MG63 (cell line): ENCODE data around the gene PTPN3. TPM values are rescaled to one million over a fixed set of nuclear protein-coding genes. Genes with fewer than 3 reads are reported as not detected.
"Not testable (repeated sequence)": the region's sequence is repeated elsewhere in the genome, so short reads cannot be mapped to it uniquely, and the experiment has no call there.

Experiments
- DNase-seq: peaks from one replicate; pipeline ENCODE4 v3.0.0-alpha.2; 2020
- H3K27me3 ChIP-seq: fragments of 250-450 bp; sonication (Bioruptor Pico); 2 replicates; pipeline ENCODE4 v1.5.1; 2020; ENCODE audit warnings: mild to moderate bottlenecking, moderate library complexity
- H3K36me3 ChIP-seq: fragments of 250-450 bp; sonication (Bioruptor Pico); 2 replicates; pipeline ENCODE4 v1.5.1; 2020; ENCODE audit warnings: mild to moderate bottlenecking, moderate library complexity
- H3K4me3 ChIP-seq: fragments of 250-450 bp; sonication (Bioruptor Pico); 2 replicates; pipeline ENCODE4 v1.5.1; 2020; ENCODE audit warnings: mild to moderate bottlenecking, moderate library complexity
- H3K9me3 ChIP-seq: fragments of 250-450 bp; sonication (Bioruptor Pico); 2 replicates; pipeline ENCODE4 v1.5.1; 2020; ENCODE audit warnings: mild to moderate bottlenecking, moderate library complexity
- total RNA-seq: library from RNA; depleted of rRNA; stranded (reverse); fragments of >200 nt; shearing (Covaris generic); gene quantifications from 2 replicates; pipeline ENCODE4 v1.2.3, GENCODE V29; 2014; ENCODE audit warnings: low replicate concordance

PTPN3 gene
- total RNA-seq, 1 experiment from 2014 or later, result 1.7 TPM

- Histone ChIP-seq H3K4me3 (no peak overlapping the region), H3K36me3 (no peaks in the 10 kb centered on the region), H3K9me3 (no peaks in the 10 kb centered on the region), H3K27me3 (no peaks in the 10 kb centered on the region)
- no peak for DNase-seq
Measured at GRCh38 chr9:109512170-109512756, 14.2 kb upstream of the PTPN3 start.

- Histone ChIP-seq H3K4me3 (no peak overlapping the region), H3K9me3 (no peaks in the 10 kb centered on the region), H3K36me3 (no peaks in the 10 kb centered on the region), H3K27me3 (no peaks in the 10 kb centered on the region)
- no peak for DNase-seq
Measured at GRCh38 chr9:109510506-109510905, 12.4 kb upstream of the PTPN3 start.

GRCh38 chr9:109510042-109510441, 11.9 kb upstream of the PTPN3 start:
- not testable (repeated sequence) for H3K4me3 ChIP-seq, H3K27me3 ChIP-seq, H3K36me3 ChIP-seq, H3K9me3 ChIP-seq, DNase-seq

DNA sequence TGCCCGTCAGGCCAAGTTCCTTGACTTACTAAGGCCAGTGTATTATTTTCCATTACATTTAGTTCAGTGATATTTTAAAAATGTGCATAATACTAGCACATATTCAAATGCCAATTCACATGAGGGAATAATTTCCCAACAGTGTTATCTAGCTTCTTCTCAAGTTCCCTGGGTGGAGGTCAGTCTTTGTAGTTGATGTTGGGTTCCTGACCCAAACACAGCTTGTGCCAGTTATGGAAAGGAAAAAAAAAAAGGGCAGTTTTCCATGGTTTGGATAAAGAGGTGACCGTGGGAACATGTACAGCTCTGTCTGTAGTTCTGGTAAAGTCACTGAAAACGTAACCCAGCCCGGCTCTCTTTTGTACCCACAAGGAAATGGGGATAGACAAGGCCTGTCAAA, 11.5 kb upstream of the PTPN3 start:
- Histone ChIP-seq H3K27me3 (no peaks in the 10 kb centered on the region), H3K9me3 (no peaks in the 10 kb centered on the region), H3K4me3 (no peak overlapping the region), H3K36me3 (no peaks in the 10 kb centered on the region)
- DNase-seq, result no peak

DNA sequence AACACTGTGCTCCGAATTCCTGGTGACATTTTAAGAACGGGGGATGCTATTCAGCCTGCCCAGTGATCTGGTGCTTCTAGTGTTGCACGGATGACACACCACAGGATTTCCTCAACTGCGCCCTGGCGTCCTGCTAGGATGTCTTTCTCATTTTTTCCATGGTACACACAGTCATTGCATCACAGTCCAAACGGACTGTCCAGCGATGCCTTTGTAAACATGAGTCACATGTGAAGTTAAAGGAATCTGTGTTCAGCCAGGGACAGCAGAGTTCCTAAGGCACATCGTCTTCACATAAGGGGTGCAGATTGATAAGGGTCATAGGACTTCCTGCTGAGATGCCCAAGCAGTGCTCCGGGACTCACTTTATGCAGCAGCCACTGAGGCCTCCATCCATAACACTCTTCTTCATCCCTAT, 9.3 kb upstream of the PTPN3 start:
- H3K27me3 ChIP-seq, result peaks cover 6% of the 10 kb centered on the region
- no peaks in the 10 kb centered on the region for H3K9me3 ChIP-seq
- no peaks in the 10 kb centered on the region for H3K36me3 ChIP-seq
- peak; percentile 24 for DNase-seq
- H3K4me3 ChIP-seq, result no peak overlapping the region

DNA sequence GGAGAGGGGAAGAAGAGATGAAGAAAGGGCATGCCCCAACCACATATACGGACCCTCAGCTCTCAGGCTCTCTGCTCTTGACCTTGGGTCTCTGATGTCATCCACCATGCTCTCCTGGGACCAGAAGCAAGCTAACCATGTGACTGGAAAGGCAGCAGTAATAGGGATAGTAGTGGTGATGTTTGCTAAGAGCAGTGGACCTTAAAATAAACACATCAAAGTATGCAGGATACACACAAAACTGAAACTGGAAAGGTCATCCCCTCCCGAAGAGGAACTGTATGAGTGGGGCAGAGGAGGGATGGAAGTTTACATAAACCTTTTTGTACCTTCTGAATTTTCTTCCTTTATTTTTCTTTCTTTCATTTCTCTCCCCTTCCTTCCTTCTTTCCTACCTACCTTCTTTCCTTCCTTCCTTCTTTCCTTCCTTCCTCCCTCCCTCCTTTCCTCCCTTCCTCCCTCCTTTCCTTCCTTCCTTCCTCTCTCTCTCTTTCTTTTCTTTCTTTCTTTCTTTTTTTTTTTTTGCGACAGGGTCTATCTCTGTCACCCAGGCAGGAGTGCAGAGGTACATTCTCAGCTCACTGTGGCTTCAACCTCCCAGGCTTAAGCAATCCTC, 8.1 kb upstream of the PTPN3 start:
- DNase-seq, result no peak
- Histone ChIP-seq H3K27me3 (peaks cover 17% of the 10 kb centered on the region), H3K9me3 (no peaks in the 10 kb centered on the region)

DNA sequence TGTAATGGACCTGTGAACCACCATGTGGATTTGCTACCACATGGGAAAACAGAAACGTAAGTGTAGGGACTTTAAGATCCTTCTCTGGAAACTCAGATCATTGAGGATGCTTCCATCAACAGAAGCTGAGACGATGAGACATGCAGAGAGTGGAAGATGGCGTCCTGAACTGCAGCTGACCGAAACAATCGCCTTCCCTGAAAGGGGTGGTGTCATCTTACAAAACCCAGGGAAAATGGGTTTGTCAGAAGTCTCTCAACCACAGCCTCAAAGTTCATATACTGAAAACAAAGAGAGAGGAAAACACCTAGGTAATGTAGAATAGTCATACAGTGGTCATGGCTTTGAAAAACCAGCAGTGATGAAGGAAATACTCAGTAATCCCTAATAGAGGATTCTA, 6.6 kb upstream of the PTPN3 start:
- no peak for DNase-seq

More for the DNA sequence above, 8.1 kb upstream of the PTPN3 start:
- Histone ChIP-seq H3K36me3 (no peaks in the 10 kb centered on the region), H3K4me3 (no peak overlapping the region)

DNA sequence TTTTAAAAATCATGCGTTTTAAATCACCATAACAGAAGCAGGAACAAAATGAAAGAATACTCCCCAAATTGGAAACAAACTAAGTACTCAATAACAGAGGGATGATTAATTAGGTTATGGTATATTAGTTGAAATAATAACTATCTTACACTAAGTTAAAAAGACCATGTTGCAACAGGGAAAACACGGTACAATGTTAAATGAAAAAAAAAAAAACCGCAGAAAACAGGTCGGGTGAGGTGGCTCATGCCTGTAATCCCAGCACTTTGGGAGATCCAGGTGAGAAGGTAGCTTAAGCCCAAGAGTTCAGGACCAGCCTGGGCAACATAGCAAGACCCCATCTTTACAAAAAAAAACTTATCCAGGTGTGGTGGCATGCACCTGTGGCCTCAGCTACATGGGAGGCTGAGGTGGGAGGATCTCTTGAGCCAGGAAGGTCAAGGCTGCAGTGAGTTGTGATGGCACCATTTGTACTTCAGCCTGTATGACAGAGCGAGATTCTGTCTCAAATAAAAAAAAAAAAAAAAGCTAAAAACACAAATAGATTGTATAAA, 2.4 kb upstream of the PTPN3 start:
- H3K27me3 ChIP-seq, result peaks cover 28% of the 10 kb centered on the region
- H3K4me3 ChIP-seq, result peak overlapping the region; percentile 33
- DNase-seq, result no peak
- H3K36me3 ChIP-seq, result no peaks in the 10 kb centered on the region; the same call in 1 of the 2 replicates
- H3K9me3 ChIP-seq, result no peaks in the 10 kb centered on the region

More for the DNA sequence above, 6.6 kb upstream of the PTPN3 start:
- no peak overlapping the region for H3K4me3 ChIP-seq
- no peaks in the 10 kb centered on the region for H3K9me3 ChIP-seq
- H3K36me3 ChIP-seq, result no peaks in the 10 kb centered on the region
- H3K27me3 ChIP-seq, result peaks cover 28% of the 10 kb centered on the region

- H3K36me3 ChIP-seq, result no peaks in the 10 kb centered on the region; the same call in 1 of the 2 replicates
- H3K27me3 ChIP-seq, result peaks cover 28% of the 10 kb centered on the region
- DNase-seq, result peak; percentile 73
- H3K9me3 ChIP-seq, result no peaks in the 10 kb centered on the region
- peak overlapping the region; percentile 33 for H3K4me3 ChIP-seq
Measured at GRCh38 chr9:109499631-109500410, 1.7 kb upstream of the PTPN3 start.

- no peak for DNase-seq
- Histone ChIP-seq H3K4me3 (peak overlapping the region; percentile 33), H3K27me3 (peaks cover 28% of the 10 kb centered on the region)
Measured at GRCh38 chr9:109499093-109499630, 1.1 kb upstream of the PTPN3 start.

GRCh38 chr9:109497226-109498153, 617 bp downstream of the PTPN3 start:
- Histone ChIP-seq H3K36me3 (no peaks in the 10 kb centered on the region; the same call in 1 of the 2 replicates), H3K9me3 (no peaks in the 10 kb centered on the region), H3K27me3 (peaks cover 22% of the 10 kb centered on the region), H3K4me3 (peak overlapping the region; percentile 59)
- DNase-seq, result peak; percentile 32

More at GRCh38 chr9:109499093-109499630, 1.1 kb upstream of the PTPN3 start:
- Histone ChIP-seq H3K9me3 (no peaks in the 10 kb centered on the region), H3K36me3 (no peaks in the 10 kb centered on the region; the same call in 1 of the 2 replicates)

DNA sequence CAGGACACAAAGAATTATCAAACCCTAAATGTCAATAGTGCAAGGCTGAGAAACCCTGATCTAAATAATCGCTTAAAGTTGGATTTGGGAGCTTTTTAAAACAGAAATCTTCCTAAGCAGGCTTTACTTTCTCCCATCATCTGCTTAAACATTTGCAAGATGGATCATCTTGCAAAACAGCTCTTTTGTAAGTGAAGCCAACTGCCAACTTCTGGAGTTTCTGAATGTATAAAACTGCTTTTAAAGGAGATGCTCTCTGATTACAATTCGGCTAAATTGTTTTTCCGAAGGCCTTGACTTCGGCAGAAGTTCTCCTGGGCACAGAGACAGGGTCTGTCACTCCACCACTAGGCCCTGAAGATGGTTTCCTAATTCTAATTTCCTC, 1.3 kb downstream of the PTPN3 start:
- H3K27me3 ChIP-seq, result peaks cover 17% of the 10 kb centered on the region
- no peaks in the 10 kb centered on the region; the same call in 1 of the 2 replicates for H3K36me3 ChIP-seq
- no peak for DNase-seq
- H3K4me3 ChIP-seq, result peak overlapping the region; percentile 59
- no peaks in the 10 kb centered on the region for H3K9me3 ChIP-seq

GRCh38 chr9:109496218-109496617, 1.9 kb downstream of the PTPN3 start:
- Histone ChIP-seq H3K27me3 (peaks cover 11% of the 10 kb centered on the region), H3K36me3 (no peaks in the 10 kb centered on the region; the same call in 1 of the 2 replicates), H3K4me3 (no peak overlapping the region), H3K9me3 (no peaks in the 10 kb centered on the region)
- DNase-seq, result no peak

GRCh38 chr9:109493648-109494047, 4.5 kb downstream of the PTPN3 start:
- no peak for DNase-seq
- H3K27me3 ChIP-seq, result no peaks in the 10 kb centered on the region
- H3K9me3 ChIP-seq, result no peaks in the 10 kb centered on the region
- no peaks in the 10 kb centered on the region; the same call in 1 of the 2 replicates for H3K36me3 ChIP-seq
- H3K4me3 ChIP-seq, result no peak overlapping the region

GRCh38 chr9:109491590-109491989, 6.5 kb downstream of the PTPN3 start:
- Histone ChIP-seq H3K36me3 (no peaks in the 10 kb centered on the region; the same call in 1 of the 2 replicates), H3K27me3 (no peaks in the 10 kb centered on the region), H3K4me3 (no peak overlapping the region), H3K9me3 (no peaks in the 10 kb centered on the region)
- DNase-seq, result no peak
